Measurements from ENCODE around the gene PTAFR. TPM values are rescaled to one million over a fixed set of nuclear protein-coding genes. Genes with fewer than 3 reads are reported as not detected.

PTAFR gene
- total RNA-seq, 1 experiment from 2014 or later: 1.3 TPM

DNA sequence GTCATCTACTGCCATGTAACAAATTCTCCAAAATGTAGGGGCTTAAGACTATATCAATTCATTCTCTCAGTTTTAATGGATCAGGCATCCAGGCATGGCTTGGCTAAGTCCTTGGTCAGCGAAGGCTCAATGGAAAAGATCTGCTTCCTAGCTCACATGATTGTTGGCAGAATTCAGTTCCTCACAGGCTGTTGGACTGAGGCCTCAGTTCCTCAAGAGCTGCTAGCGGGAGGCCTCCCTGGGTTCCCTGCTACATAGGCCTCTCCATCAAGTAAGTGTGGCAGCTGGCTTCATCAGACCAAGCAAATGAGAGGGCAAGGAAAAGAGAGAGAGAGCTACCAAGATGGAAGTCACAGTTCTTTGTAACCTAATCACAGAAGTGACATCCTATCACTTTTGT is 68.5 kb downstream of the PTAFR start:
- Histone ChIP-seq H3K9ac (ENCODE audit: low read length) (no peak overlapping the region), H4K20me1 (ENCODE audit: insufficient read depth) (no peaks in the 10 kb centered on the region), H3K4me3 (replicated peaks in 1 of 2; ENCODE audit: low read depth in 1 of 2, low read length in 2 of 2) (no peak overlapping the region), H3K9me2 (ENCODE audit: insufficient read depth) (no peaks in the 10 kb centered on the region), H2AFZ (ENCODE audit: low read depth, low read length, poor library complexity, severe bottlenecking) (no peak overlapping the region), H3K9me3 (ENCODE audit: control insufficient read depth in 1 of 2, insufficient read depth in 1 of 2, low read depth in 1 of 2, low read length in 2 of 2) (no peaks in the 10 kb centered on the region), H3K27ac (ENCODE audit: low read depth, low read length) (no peak overlapping the region), H3K36me3 (ENCODE audit: control insufficient read depth in 1 of 2, insufficient read depth in 2 of 2, low read length in 2 of 2) (no peaks in the 10 kb centered on the region), H3K4me1 (ENCODE audit: control insufficient read depth in 1 of 2, insufficient read depth in 2 of 2, low read length in 2 of 2) (peaks cover 0 to 23% of the 10 kb centered on the region in 2 experiments; a peak in 3 of 4 replicates), H3K4me2 (ENCODE audit: low read length) (no peak overlapping the region), H3K79me2 (ENCODE audit: insufficient read depth, low read length) (no peaks in the 10 kb centered on the region), H3K27me3 (ENCODE audit: insufficient read depth, low read length) (no peaks in the 10 kb centered on the region)
- intact Hi-C loops (cut with micrococcal nuclease): no loop called here
- TF ChIP-seq, protein P1, sequence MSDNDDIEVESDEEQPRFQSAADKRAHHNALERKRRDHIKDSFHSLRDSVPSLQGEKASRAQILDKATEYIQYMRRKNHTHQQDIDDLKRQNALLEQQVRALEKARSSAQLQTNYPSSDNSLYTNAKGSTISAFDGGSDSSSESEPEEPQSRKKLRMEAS (IDR thresholded peaks at IDR 0.05): no peak
- no TSS peak for BruUV-seq (replicated peaks)
- no peak for DNase-seq (ENCODE audit: low read depth, low spot score)
- ChIA-PET CTCF (no interaction called here), RAD21 (ENCODE audit: low non-redundant PET in 1 of 2, low total read pairs in 2 of 2, uncharacterized antibody in 2 of 2, unreplicated experiment in 2 of 2) (no interaction called here), POLR2A (no interaction called here)
- ATAC-seq: no peak

DNA sequence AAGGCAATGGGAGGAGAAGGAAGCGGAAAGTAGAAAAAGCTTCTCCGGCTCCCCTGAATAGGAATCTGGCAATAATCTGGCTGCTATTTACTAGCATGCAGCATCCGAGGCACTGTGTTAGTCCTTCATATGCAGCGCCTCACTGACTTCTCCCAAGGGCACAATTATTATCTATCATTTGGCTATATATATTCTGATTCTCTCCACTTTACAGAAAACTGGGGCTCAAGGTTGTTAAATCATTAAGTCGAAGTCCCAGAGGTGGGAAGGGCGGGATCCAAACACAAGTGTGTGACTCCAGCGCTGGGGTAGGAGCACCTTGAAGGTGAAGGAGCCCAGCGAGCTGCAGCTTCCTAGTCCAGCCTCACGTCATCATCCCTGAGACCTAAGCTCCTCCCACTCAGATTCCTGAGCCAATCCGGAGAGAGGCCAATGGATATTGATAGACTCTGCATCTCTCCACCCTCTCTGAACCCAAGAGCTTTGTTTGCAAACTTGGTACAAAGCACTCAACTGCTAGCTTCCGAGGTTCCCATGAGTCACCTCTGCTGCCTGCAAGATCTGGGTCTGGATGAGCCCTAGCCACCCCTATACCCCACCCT is 71.5 kb downstream of the PTAFR start:
- TF ChIP-seq CBX3 (IDR thresholded peaks at IDR 0.05; ENCODE audit: low read depth) (no peak), POLR2AphosphoS5 (IDR thresholded peaks at IDR 0.05; ENCODE audit: low read depth, low read length) (peak; percentile 83), POLR2A (IDR thresholded peaks at IDR 0.05; ENCODE audit: borderline replicate concordance, extremely low read depth, insufficient read depth, insufficient read length) (peak; percentile 79)
- H3K4me2 ChIP-seq (ENCODE audit: low read length): peak overlapping the region; percentile 70
- BruUV-seq (replicated peaks): no TSS peak
- peaks cover 0 to 14% of the 10 kb centered on the region in 2 experiments; a peak in 3 of 4 replicates for H3K4me1 ChIP-seq (ENCODE audit: control insufficient read depth in 1 of 2, insufficient read depth in 2 of 2, low read length in 2 of 2)
- ChIA-PET RAD21 (ENCODE audit: low non-redundant PET in 1 of 2, low total read pairs in 2 of 2, uncharacterized antibody in 2 of 2, unreplicated experiment in 2 of 2) (no interaction called here), POLR2A (interaction anchor here (1.0 to 1.1 kb wide), 2 partner anchors 17 to 92 kb away, joined by 4 to 5 read pairs; partner anchors contain the start of gene EYA3), CTCF (interaction anchor here (1.1 to 1.6 kb wide), 3 partner anchors 13 to 104 kb away, joined by 3 to 16 read pairs (median 4); partner anchors contain the start of gene EYA3)
- H3K79me2 ChIP-seq (ENCODE audit: insufficient read depth, low read length): no peaks in the 10 kb centered on the region
- no peaks in the 10 kb centered on the region for H3K36me3 ChIP-seq (ENCODE audit: control insufficient read depth in 1 of 2, insufficient read depth in 2 of 2, low read length in 2 of 2)
- H4K20me1 ChIP-seq (ENCODE audit: insufficient read depth): no peaks in the 10 kb centered on the region
- ATAC-seq: peak; percentile 100
- no peaks in the 10 kb centered on the region for H3K9me2 ChIP-seq (ENCODE audit: insufficient read depth)
- peak overlapping the region; percentile 94 for H2AFZ ChIP-seq (ENCODE audit: low read depth, low read length, poor library complexity, severe bottlenecking)
- peak overlapping the region; percentile 49 for H3K9ac ChIP-seq (ENCODE audit: low read length)
- intact Hi-C loops (cut with micrococcal nuclease): no loop called here
- no peaks in the 10 kb centered on the region for H3K9me3 ChIP-seq (ENCODE audit: control insufficient read depth in 1 of 2, insufficient read depth in 1 of 2, low read depth in 1 of 2, low read length in 2 of 2)
- no peak overlapping the region for H3K27ac ChIP-seq (ENCODE audit: low read depth, low read length)
- DNase-seq (ENCODE audit: low read depth, low spot score): peak; percentile 67
- peak overlapping the region in 1 of 2 experiments; percentile 44; a peak in 2 of 4 replicates for H3K4me3 ChIP-seq (replicated peaks in 1 of 2; ENCODE audit: low read depth in 1 of 2, low read length in 2 of 2)
- no peaks in the 10 kb centered on the region for H3K27me3 ChIP-seq (ENCODE audit: insufficient read depth, low read length)

All from HCT116 (cell line).